COLO668 (cell line): ENCODE measurements around the gene ENOX1.

Experiments used
- DNase-seq: peaks from one replicate; lab custom pipeline; 2025; ENCODE audit not compliant: unreplicated experiment; lab: John Stamatoyannopoulos, UW

The ENOX1 gene

DNA sequence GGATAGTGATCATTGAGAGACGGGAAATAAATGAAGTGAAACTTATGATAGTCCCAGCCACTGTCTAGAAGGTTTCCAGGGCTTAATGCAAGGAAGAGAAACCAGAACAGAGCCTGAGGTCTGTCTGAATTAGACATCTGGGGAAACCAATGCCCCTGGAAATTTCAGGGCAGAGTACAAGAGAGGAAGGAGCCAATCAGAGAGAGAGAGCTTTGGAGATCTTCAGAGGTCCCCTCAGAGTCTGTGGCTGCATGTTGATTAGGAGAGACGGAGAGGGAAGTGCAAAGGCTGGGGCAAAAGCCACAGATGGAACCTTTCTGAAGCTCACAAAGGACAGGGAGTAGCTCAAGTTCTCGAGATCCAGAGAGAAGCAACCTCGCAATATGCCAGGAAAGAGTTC, 385.4 kb downstream of the ENOX1 start:
- no peak for DNase-seq

GRCh38 chr13:43397111-43397510, 389.7 kb downstream of the ENOX1 start:
- DNase-seq: no peak

DNA sequence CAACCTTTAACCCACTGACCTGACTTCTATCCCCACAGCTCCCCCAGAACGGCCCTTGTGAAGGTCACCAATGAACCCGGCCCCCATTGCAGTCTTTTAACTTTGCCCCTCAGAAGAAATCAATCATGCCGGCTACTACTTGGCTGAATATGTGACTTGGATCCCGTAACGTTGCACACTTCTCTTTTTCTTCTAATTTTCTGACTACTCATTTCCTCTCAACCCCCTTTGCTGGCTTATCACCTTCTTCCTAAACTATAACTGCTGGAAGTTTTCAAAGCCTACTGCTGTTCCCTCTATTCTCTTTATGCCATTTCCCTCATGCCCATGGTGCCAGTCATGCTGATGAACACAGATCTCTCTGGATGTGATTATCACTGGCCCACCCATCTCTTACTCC, 395.7 kb downstream of the ENOX1 start:
- no peak for DNase-seq

- no peak for DNase-seq
Observed at GRCh38 chr13:43390619-43391018, 396.2 kb downstream of the ENOX1 start.

DNA sequence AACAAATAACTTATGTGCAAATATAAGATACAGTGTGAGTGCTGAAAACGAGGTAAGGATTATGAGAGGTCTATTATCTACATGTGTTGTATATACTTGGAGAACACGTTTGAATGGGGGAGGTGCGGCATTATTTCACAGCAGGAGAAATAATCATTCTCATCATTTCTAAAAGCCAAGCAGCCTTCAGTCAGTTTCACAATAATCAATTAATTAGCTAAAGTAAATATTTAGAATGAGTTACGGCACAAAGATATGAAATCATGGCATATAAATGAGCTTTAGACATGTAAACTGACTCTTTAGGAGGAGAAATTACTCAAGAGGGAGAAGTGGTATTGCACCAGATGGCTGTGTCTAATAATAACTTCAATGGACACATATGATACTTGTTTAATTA, 396.8 kb downstream of the ENOX1 start:
- DNase-seq: peak; percentile 30

DNA sequence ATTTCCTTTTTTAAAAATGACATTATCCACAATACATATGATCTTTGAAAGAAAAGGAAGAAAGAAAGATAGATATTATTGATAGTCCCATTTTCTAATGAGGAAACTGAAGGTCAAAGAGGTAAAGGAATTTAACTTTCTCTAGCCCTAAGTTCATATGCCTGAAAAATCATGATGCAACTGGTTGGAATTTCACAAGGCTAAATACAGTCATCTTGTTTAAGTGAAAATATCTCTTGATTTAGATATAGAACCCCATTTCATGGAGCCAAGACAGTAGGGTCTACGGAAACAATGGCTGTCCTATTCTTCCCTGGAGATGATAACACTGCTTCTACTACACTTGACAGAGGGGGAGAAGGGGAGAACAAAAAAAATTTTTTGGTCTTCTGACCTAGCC, 397.2 kb downstream of the ENOX1 start:
- DNase-seq: no peak

- peak; percentile 66 for DNase-seq
Observed at GRCh38 chr13:43388282-43389034, 398.3 kb downstream of the ENOX1 start.

DNA sequence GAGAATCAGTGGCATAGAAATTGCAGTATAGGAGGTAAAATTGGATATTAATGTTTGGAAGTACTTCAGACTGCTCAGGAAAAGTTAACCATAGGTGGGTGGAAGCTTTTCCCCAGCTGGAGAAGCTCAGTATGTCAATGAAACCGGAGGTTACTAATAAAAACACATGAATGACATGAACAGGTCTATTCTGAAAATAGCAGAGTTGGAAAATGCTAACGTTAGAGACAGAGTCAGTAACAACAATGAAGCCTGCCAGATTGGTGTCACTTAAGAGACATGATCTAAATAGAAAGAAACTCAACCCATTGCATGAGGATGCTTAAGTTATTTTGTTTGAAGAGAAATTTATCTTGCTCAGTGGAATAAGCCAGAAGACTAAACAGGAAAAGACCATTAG, 398.9 kb downstream of the ENOX1 start:
- no peak for DNase-seq

- DNase-seq: no peak
Observed at GRCh38 chr13:43383498-43384165, 403.1 kb downstream of the ENOX1 start.

DNA sequence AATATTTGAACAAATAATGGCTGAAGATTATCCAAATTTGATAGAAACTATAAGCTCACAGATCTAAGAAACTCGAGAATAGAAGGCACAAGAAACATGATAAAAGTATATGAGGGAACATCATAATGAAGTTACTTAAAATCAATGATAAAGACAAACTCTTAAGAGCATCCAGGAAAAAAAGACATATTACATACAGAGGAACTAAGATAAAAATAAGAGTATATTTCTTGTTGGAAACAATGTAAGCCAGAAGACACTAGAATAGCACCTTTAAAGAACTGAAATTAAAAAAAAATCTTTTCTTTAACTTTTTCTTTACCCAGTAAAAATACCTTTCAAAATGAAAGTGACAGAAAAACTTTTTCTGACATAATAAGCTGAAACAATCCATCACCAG, 407.0 kb downstream of the ENOX1 start:
- no peak for DNase-seq

DNA sequence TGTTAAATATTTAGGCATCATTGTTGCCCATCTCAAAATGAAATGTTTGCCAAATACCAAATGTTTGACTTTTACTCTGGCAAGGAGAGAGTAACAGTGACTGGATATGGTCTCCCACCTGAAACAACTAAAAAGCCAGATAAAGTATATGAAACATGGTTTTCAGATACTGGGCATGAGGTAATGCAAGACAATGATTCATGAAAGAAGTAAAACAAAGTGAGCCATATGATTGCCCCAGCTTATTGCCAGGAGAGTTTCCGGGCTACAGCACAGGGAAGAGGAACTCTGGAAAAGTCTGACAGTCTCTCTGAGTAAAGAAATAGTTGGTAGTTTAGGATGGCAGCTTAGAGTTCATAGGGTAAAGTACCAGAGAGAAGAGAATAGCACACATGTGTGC, 408.8 kb downstream of the ENOX1 start:
- DNase-seq: no peak

DNA sequence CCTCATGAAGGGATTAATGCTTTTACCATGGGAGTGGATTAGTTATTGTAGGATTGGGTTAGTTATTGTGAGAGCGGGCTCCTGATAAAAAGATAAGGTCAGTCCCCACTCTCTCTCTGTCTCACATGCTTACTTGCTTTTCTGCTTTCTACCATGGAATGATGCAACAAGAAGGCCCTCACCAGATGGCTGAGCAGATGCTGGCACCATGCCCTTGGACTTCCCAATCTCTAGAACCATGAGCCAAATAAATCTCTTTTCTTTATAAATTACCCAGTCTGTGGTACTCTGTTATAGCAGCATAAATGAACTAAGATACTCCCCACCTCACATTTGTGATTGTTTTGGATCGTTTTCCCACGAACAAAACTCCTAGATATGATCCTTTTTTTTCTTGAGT, 409.6 kb downstream of the ENOX1 start:
- no peak for DNase-seq

DNA sequence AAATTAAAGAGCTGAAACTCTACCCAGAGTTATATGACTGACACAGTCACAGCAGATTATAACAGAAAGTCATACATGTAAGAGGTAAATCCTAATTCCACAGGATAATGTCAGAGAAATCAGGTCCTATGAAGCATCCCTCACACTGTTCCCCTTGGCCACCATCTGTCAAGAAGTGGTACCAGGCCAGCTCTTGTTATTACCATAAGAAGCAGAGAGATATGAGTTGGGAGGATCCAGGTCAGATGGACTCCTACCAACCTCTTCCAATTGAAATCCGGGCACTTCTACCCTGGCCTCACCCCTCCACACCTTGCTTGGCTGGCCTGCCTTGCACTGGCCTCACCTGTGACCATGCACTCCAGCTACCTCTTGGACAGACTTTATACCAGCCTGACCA, 410.2 kb downstream of the ENOX1 start:
- no peak for DNase-seq

DNA sequence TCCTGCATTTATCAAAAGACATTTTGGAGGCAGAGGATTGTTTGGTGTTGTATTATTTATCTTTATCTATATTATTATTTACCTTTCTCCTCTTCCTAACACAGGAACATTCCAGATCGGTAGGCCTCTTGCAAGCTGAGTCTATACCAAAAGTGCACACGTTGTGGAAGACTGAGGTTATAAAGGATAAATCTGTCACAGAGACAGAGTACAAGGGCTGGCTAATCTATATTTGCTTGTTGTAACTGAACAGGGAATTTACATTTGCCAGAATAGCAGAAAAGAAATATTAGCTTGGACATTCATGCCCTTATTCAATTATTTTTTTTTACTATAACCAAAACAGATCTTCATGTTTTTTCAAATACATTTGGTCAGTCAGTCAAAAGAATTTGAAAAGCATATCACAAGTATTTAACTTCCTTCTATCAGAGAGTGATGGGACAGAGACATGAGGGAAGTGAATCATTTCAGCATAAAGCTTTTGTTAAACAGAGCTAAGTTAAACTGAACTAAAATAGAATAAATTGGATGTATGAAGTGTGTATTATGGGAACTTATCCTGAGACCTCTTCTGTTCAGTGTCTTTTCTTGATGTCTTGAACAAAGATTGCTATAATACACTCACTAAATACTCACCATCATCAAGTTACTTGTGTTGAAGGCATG, 410.8 kb downstream of the ENOX1 start:
- no peak for DNase-seq

DNA sequence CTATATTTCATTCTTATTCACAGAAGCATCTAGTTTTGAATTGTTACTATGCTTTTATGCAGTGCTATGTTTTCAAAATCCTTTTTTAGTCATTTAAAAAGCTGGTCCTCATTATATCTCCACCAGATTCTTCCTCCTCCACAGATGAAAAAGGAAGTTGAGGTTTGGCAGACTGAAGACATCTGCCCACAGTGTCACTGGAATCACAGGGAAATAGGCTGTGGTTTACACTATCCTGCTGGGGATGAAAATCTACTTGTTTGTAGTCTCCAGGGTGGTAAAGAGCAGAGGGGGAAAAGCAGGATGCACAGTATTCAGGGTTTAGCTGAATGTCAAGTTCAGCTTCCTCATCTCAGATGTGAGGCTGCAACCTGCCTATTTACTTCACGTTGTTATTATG, 412.2 kb downstream of the ENOX1 start:
- DNase-seq: no peak

- no peak for DNase-seq
Observed at GRCh38 chr13:43373400-43373799, 413.4 kb downstream of the ENOX1 start.

- no peak for DNase-seq
Observed at GRCh38 chr13:43370842-43371241, 415.9 kb downstream of the ENOX1 start.

GRCh38 chr13:43369319-43369718, 417.5 kb downstream of the ENOX1 start:
- no peak for DNase-seq

DNA sequence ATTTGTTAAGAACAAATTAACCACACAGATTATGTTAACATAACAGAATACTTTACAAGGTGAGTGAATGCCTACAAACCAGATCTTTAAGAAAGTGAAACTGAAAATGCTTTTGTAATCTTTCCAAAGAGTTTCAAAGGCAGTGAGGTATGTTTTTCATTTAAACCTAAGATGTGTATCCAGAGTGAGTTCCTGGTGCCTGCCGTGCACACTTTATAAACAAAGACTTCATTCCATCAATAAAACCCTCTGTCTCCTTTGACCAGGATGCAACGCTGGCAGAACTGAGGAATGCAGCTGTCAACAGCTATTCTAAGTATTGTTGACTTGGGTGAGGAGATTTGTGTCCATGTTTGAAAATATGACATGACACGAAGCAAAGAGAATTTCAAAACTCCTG, 418.8 kb downstream of the ENOX1 start:
- no peak for DNase-seq

GRCh38 chr13:43365039-43365344, 421.8 kb downstream of the ENOX1 start:
- DNase-seq: no peak

- no peak for DNase-seq
Observed at GRCh38 chr13:43364210-43365038, 422.3 kb downstream of the ENOX1 start.
